RWPE1 (cell line): ENCODE results near the gene SMDT1.
"Not testable (repeated sequence)": the region's sequence is repeated elsewhere in the genome, so short reads cannot be mapped to it uniquely, and the experiment has no call there.

Source experiments
- CTCF ChIA-PET: fragments of 350-600 bp; sonication (Branson Sonifier 250); formaldehyde crosslinking; extraction: SDS; loops from one replicate; lab custom pipeline; 2021; lab: Yijun Ruan, JAX
- POLR2A ChIA-PET: fragments of 400-600 bp; formaldehyde crosslinking; extraction: SDS; loops from one replicate; lab custom pipeline; 2020; ENCODE audit warnings: antibody characterized with exemption; ENCODE audit not compliant: low non-redundant PET; lab: Yijun Ruan, JAX
- DNase-seq: peaks from one replicate; pipeline ENCODE4 v3.0.0; 2012; ENCODE audit warnings: low spot score
- H3K27ac ChIP-seq: fragments of 450-650 bp; 2 replicates; pipeline ENCODE4 v1.5.1; 2017
- TF ChIP-seq, protein P1 (sequence below): fragments of 450-650 bp; conservative IDR thresholded peaks from 2 replicates; pipeline ENCODE4 v1.5.1; 2017; ENCODE audit warnings: low read depth, mild to moderate bottlenecking

SMDT1 gene

DNA sequence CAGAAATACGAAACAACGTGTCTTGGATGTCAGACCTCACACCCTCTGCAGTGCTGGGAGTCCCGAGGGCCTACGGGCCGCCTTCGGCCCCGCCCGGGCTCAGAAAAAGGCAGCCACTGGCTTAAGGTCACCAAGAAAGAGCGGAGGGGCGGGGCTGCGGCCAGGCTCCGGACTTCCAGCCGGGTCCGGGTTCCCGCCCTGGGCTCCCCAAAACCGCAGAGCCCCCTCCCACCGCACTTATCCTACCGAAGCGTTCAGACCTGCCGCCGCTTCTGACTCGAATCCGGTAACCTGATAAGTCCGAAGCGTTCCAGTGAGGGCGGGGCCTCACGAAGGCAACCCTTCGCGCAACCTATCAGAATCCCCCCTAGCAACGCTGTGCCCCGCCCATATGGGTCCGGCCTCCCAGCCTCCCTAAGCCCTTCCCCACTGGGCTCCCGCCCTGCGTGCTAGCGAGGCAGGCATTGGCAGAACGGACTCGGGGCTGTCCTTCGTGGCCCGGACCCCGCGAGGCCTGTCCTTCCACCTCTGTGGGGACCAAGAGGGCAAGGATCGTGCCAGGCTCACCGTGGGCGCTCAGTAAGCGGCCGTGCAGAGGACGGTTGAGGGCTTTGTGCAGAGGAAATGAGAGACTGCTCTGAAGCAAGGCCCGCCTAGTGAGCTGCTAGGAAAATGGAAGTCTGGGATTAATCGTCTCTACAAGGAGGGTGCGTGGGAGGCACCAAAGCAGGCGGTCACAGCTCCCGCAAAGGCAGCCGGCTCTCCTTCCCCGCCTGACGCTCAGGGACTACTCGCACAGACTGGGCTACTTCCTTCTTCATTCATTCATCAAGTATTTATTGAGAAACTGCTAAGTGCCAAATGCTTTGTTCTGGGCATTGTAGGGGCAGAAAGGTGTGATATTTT is 8.7 kb upstream of the SMDT1 start, which contains the start of gene NAGA:
TSS of gene NAGA (minus strand) at position 296 of the 906 bp plus-strand sequence. CDS start 515 bp downstream, outside the sequence.
- ChIA-PET POLR2A (no interaction called here), CTCF (interaction anchor here (0.5 to 0.7 kb wide), 3 partner anchors 20 to 123 kb away, joined by 3 read pairs; no protein-coding TSS in a partner anchor)
- TF ChIP-seq, protein P1, sequence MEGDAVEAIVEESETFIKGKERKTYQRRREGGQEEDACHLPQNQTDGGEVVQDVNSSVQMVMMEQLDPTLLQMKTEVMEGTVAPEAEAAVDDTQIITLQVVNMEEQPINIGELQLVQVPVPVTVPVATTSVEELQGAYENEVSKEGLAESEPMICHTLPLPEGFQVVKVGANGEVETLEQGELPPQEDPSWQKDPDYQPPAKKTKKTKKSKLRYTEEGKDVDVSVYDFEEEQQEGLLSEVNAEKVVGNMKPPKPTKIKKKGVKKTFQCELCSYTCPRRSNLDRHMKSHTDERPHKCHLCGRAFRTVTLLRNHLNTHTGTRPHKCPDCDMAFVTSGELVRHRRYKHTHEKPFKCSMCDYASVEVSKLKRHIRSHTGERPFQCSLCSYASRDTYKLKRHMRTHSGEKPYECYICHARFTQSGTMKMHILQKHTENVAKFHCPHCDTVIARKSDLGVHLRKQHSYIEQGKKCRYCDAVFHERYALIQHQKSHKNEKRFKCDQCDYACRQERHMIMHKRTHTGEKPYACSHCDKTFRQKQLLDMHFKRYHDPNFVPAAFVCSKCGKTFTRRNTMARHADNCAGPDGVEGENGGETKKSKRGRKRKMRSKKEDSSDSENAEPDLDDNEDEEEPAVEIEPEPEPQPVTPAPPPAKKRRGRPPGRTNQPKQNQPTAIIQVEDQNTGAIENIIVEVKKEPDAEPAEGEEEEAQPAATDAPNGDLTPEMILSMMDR, result no peak
- peak; percentile 85 for DNase-seq
- H3K27ac ChIP-seq, result peak within 1 kb of the TSS; percentile 88

DNA sequence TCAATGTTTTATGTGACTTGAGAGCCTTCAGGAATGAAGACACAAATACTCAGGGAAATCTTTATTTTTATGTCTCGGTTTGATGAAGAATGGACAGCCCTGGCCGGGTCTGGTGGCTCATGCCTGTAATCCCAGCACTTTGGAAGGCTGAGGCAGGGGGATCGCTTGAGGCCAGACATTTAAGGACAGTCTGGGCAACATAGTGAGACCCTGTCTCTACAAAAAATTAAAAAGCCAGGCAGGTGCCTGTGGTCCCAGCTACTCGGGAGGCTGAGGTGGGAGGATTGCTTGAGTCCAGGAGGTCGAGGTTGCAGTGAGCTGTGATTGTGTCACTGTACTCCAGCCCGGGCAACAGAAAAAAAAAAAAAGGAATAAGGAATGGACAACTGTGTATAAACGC is 8.0 kb upstream of the SMDT1 start:
- CTCF ChIA-PET, result interaction anchor here (0.5 to 0.6 kb wide), 2 partner anchors 111 to 374 kb away, joined by 3 to 5 read pairs; no protein-coding TSS in a partner anchor
- DNase-seq, POLR2A ChIA-PET: not testable (repeated sequence)
- H3K27ac ChIP-seq, result peak overlapping the region; percentile 88

DNA sequence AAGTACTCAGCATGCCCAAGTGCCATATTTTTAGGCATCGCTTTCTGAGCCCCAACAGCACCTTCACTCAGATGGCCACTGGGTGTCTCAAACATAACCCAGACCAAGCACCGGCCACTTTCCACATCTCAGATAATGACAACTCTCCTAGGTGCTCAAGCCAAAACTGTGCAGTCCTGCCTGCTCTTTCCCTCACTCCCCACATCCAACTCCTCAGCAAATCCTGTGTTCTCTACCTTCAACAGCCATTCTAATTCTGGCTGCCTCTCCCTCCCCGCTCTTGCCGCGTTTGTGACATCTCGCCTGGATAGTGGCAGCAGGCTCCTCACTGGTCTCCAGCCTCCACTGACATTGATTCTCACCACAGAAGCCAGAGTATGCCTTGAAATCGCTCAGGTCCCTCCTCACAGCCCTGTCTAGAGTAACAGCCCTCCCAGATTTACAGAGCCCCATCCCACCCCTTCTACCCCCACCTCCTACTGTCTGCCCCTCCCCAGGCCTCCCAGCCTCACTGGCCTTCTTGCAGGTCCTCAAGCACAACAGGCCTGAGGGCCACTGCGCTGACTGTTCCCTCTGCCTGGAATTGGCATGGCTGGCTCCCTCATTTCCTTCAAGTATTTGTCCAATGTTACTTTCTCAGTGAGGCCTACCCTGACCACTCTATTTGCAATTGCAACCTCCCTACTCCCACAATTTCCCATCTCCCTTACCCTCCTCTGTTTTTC is 6.7 kb upstream of the SMDT1 start:
- peak overlapping the region; percentile 55 for H3K27ac ChIP-seq
- DNase-seq, result no peak
- ChIA-PET POLR2A (no interaction called here), CTCF (no interaction called here)
- TF ChIP-seq, protein P1, result no peak

DNA sequence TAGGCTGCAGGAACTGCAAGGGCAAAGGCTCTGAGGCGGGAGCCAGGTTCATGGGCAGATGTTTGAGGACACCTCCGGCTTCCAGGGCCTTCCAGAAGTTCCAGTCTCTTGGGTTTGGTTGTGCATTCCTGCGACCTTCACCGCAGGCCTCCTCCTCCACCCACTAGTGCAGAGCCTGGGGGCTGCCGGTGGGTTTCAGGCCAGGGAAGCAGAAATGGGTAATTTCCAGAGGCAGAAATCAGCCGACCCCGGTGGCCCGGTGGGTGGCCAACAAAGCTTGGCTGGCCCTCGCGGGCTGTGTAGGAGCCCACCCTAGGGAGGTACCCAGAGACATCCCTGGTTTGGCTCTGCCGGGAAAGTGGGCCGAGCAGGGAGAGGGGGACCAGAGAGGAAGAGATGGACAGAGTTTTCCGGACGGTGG is 5.9 kb upstream of the SMDT1 start:
- DNase-seq, result no peak

DNA sequence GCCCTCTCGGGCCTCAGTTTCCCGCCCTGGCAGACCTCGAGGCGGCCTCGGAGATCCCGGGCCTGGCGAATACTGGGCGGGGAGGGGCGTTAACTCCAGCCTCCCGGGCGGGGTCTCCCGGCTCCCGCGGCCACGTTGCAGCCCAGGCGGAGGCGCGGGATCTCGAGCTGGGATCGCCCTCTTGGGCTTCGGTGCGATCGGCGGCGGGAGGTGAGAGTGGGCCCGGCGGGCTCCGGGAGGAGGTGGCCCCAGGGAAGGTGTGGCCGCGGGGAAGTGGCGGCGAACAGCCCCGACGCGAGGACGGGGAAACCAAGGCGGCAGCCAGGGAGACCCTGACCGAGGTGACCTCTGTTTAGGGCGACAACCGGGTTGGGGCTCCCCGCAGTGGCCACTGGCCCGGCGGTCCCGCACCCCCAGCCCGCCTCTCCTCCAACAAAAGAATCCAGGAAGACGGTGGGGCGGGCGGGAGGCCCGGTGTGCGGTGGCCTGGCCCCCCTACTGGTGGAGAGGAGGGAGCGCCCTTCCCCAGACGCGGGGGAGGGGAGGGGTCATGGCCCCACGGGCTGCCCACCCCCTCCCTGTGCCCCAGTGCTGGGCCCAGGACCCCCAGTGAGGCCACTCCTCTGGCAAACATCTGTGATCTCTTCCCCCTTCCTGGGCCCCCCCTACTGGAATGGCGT is 5.2 kb upstream of the SMDT1 start, which contains the start of gene PHETA2:
TSS of gene PHETA2 (plus strand) at position 117 of the 680 bp plus-strand sequence. CDS start 3,046 bp downstream, outside the sequence.
- POLR2A ChIA-PET, result no interaction called here
- CTCF ChIA-PET, result no interaction called here
- DNase-seq, result no peak
- peak within 1 kb of the TSS; percentile 55 for H3K27ac ChIP-seq
- TF ChIP-seq, protein P1, result peak; percentile 26; the same call in 1 of the 2 replicates

More for the DNA sequence above, 5.9 kb upstream of the SMDT1 start:
- TF ChIP-seq, protein P1, result no peak
- CTCF ChIA-PET, result no interaction called here
- H3K27ac ChIP-seq, result peak overlapping the region; percentile 55
- POLR2A ChIA-PET, result no interaction called here

DNA sequence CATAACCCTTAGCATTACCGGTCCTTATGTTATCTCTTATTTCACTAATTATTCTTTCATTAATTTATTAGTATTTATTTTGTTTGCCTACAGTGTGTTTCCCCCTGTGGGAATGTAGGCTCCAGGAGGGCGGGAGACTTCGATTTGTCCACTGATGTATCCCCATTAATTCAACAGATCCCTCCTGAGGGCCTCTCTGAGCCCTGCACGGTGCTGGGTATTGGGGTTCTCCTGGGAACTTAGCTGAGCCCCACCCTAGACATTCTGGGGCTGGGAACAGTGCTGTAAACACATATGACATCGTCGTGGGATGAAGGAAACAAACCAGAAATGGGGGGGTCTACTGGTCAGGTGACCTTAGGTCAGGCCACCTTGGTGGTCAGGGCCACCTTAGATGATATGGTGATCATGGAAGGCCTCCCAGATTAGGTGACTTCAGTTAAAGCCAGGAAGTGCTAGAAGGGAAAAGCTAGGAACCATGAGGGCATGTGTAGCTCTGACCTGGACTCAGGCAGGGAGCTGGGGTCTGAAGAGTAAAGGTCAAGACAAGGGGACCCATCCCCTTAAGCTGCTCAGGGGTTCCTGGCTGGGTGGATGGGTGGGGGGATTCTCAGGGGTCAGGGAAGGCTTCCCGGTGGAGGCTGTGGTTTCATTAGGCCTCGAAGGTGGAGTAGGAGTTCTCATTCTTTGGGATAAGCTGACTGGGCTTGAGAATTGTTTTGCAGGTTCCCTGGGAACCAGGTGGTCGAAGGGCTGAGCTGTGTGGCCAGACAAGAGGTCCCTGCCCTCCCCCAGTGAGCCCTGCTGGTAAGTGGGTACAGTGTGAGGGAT is 4.4 kb upstream of the SMDT1 start:
- POLR2A ChIA-PET, result no interaction called here
- CTCF ChIA-PET, result no interaction called here
- no peak for DNase-seq

More for the DNA sequence above, 4.4 kb upstream of the SMDT1 start:
- peak overlapping the region; percentile 55 for H3K27ac ChIP-seq
- TF ChIP-seq, protein P1, result no peak
